ENCODE data around the gene CEP85L. TPM values are rescaled to one million over a fixed set of nuclear protein-coding genes. Genes with fewer than 3 reads are reported as not detected.

The CEP85L gene
- total and polyA plus RNA-seq, 10 of the 15 experiments (the other 5 are each of a cell fraction or from before 2014, with no cell fraction given): 1.8 to 10.9 (median 7.1) TPM

GRCh38 chr6:118679327-118679901 lies 28.0 kb upstream of the CEP85L start (continued):
- TF ChIP-seq ZNF24 (IDR thresholded peaks at IDR 0.05) (no peak), RFX5 (IDR thresholded peaks at IDR 0.05; ENCODE audit: low read depth, low read length) (no peak), KLF5 (IDR thresholded peaks at IDR 0.05; ENCODE audit: partially characterized antibody) (no peak), TCF3 (IDR thresholded peaks at IDR 0.05; ENCODE audit: borderline replicate concordance, insufficient read depth, low read depth, low read length) (no peak)

DNA sequence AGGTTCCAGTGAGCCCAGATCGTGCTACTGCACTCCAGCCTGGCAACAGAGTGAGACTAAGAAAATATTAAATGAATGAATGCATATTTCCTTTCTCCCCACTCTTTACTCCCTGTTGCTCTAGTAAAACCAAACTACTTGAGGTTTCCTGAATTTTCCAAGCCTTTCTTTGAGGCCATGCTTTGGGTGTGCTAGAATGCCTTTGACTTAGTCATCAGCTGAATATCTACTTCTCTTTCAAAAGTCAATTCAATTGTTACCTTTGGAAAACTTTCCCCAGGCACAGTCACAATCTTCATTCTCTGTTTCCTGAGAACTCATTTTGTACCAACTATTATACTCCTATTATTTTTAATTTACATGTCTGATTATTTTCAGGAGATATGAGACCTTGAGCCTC lies 27.5 kb upstream of the CEP85L start:
- ATAC-seq (no peak), DNase-seq (ENCODE audit: low read depth, low spot score) (no peak), FAIRE-seq (no peak)
- ChIA-PET RAD21 (ENCODE audit: unreplicated experiment) (no interaction called here), SMC1A (ENCODE audit: uncharacterized antibody, unreplicated experiment) (no interaction called here), CTCF (no interaction called here), POLR2A (no interaction called here)
- 100% methylated on average over 1 of the region's 1 CpG for WGBS (ENCODE audit: insufficient coverage, insufficient replicate concordance, low lambda C conversion rate, missing lambda C conversion rate)
- no peak for TF ChIP-seq ATF7 (IDR thresholded peaks at IDR 0.05; ENCODE audit: low read depth)
- TF ChIP-seq RBBP5 (conservative IDR thresholded peaks at IDR 0.05): no peak
- TF ChIP-seq CREM (IDR thresholded peaks at IDR 0.05; ENCODE audit: low read depth): no peak
- TF ChIP-seq POU2F2 (IDR thresholded peaks at IDR 0.05; ENCODE audit: borderline replicate concordance, low read depth, low read length): no peak
- no peak for TF ChIP-seq MTA3 (IDR thresholded peaks at IDR 0.05; ENCODE audit: borderline replicate concordance, low read length)
- TF ChIP-seq CUX1 (IDR thresholded peaks at IDR 0.05; ENCODE audit: insufficient replicate concordance, low read depth, low read length): no peak
- in situ Hi-C loops (cut with MboI) (no loop called here), intact Hi-C loops (cut with micrococcal nuclease; ENCODE audit: unreplicated experiment) (no loop called here)
- H3K27ac ChIP-seq (ENCODE audit: control insufficient read depth, insufficient read depth): no peak overlapping the region
- no peaks in the 10 kb centered on the region for H3K9me3 ChIP-seq (replicated peaks; ENCODE audit: control insufficient read depth, insufficient read depth, low read length)
- no peaks in the 10 kb centered on the region for H3K79me2 ChIP-seq (ENCODE audit: control insufficient read depth, insufficient read depth, low read length)
- H4K20me1 ChIP-seq (ENCODE audit: control insufficient read depth, insufficient read depth): no peaks in the 10 kb centered on the region
- H3K4me3 ChIP-seq: no peak overlapping the region
- no peaks in the 10 kb centered on the region for H3K36me3 ChIP-seq (ENCODE audit: control insufficient read depth in 2 of 2, insufficient read depth in 2 of 2, low read length in 1 of 2)
- H3K27me3 ChIP-seq (replicated peaks in 1 of 2; ENCODE audit: control insufficient read depth in 2 of 2, insufficient read depth in 2 of 2, low read length in 1 of 2): no peaks in the 10 kb centered on the region
- no peak overlapping the region for H3K9ac ChIP-seq (ENCODE audit: control insufficient read depth, insufficient read depth, low read length)
- H2AFZ ChIP-seq (ENCODE audit: control insufficient read depth, low read depth, low read length): no peak overlapping the region
- no TSS peak for BruUV-seq (replicated peaks)
- H3K4me1 ChIP-seq (ENCODE audit: control insufficient read depth, insufficient read depth, low read length): no peaks in the 10 kb centered on the region
- no peak overlapping the region for H3K4me2 ChIP-seq (ENCODE audit: control insufficient read depth, insufficient read depth)

Measured in GM12878 (cell line).